ENCODE results near the gene SAC3D1. TPM values are rescaled to one million over a fixed set of nuclear protein-coding genes. Genes with fewer than 3 reads are reported as not detected.
A peak's percentile ranks its signal among the peaks of the same experiment; 100 is the strongest.

Gene SAC3D1
- total RNA-seq, 1 donor from 2014 or later: 14.4 TPM

DNA sequence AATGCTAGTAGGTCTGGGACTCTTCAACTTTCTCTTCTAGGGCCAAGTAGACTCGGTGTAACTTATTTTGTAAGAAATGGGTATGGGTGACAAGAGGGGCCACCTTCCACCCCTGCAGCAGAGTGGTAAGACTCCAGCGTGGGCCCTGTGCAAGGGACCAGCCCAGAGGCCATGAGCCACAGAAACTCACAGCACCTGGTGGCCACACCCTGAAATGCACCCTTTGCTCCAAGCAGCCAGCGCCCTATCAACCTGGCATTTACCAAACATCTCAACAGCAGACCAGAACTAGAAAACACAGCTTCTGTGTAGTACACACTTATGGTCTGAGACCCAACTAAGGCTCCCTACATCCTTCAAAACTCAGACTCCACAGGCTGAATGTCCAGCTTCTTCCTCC is 37.1 kb downstream of the SAC3D1 start:
- TF ChIP-seq CTCF (IDR thresholded peaks at IDR 0.05; ENCODE audit: partially characterized antibody, unreplicated experiment): peak; percentile 80
- no peaks in the 10 kb centered on the region for H3K36me3 Mint-ChIP-seq (ENCODE audit: unreplicated experiment)
- peaks cover 3% of the 10 kb centered on the region for H3K27me3 Mint-ChIP-seq (ENCODE audit: unreplicated experiment)
- H3K4me3 Mint-ChIP-seq (ENCODE audit: unreplicated experiment): peak overlapping the region; percentile 68
- DNase-seq: peak; percentile 76
- H3K27ac Mint-ChIP-seq (ENCODE audit: unreplicated experiment): peak overlapping the region; percentile 91
- H3K4me1 Mint-ChIP-seq (ENCODE audit: low read depth, unreplicated experiment): peaks cover 14% of the 10 kb centered on the region
- H3K9me3 Mint-ChIP-seq (ENCODE audit: unreplicated experiment): peaks cover 6% of the 10 kb centered on the region

DNA sequence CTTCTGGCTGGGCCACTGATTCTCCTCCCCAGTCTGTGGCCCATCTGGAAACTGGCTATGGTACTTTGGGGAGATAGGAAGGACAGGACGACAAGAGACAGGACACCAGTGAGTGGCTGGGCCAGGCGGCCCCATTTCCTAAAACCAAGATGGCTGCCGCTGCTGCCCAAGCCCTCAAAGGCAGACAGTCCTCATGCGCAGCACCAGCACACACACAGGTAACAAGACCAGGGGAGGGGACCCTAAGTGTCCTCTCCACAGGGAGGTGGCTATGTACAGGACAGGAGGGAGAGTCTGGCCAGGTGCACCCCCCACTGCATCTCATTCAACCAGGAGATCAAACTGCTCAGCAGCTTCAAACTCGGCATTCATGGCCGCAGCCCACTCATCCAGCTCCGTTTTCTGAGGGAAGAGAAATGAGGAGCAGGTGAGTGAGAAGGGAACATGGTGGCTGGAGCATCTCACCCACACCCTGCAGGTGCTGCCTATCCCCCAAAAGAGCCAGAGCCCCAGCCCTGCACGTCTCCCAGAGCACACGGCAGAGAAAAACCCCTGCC is 37.9 kb downstream of the SAC3D1 start:
- Mint-ChIP-seq H3K27me3 (ENCODE audit: unreplicated experiment) (peaks cover 6% of the 10 kb centered on the region), H3K36me3 (ENCODE audit: unreplicated experiment) (no peaks in the 10 kb centered on the region), H3K9me3 (ENCODE audit: unreplicated experiment) (peaks cover 7% of the 10 kb centered on the region), H3K4me3 (ENCODE audit: unreplicated experiment) (no peak overlapping the region), H3K4me1 (ENCODE audit: low read depth, unreplicated experiment) (peaks cover 14% of the 10 kb centered on the region), H3K27ac (ENCODE audit: unreplicated experiment) (peak overlapping the region; percentile 91)
- TF ChIP-seq CTCF (IDR thresholded peaks at IDR 0.05; ENCODE audit: partially characterized antibody, unreplicated experiment): no peak
- DNase-seq: no peak

DNA sequence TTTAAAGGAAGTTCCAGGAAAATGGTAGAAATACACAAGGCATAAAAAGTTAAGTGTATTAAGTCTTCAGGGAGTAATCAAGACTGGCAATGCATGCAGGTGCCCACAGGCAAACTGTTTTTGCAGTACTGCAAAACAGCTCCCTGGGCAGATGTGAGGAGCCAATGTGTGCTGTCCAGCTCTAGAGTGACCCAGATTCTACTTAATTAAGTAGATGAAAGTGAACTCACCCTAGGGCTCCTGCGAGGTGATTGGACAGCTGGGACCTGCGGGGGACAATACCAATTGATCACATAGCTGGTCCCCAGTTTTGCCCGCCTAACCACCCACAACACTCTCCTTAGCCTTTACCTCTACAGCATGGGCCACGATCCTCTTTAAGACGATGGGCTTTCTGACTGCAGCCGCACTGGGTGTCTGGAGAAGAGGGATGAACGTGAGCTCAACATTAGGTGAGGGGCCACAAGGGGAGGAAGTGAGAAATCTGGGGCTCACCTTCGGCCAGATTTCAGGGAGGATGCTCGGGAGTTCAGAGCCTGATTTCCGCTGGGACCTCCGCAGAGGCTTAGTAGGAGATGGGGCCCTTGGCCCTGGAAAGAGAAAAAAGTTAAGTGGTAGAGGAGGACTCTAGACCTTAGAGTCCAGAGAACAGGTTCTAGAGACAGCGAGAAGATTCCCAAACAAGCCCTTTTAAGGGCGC is 42.3 kb downstream of the SAC3D1 start:
- Mint-ChIP-seq H3K27ac (ENCODE audit: unreplicated experiment) (peak overlapping the region; percentile 52), H3K27me3 (ENCODE audit: unreplicated experiment) (peaks cover 5% of the 10 kb centered on the region), H3K4me3 (ENCODE audit: unreplicated experiment) (peak overlapping the region; percentile 93), H3K36me3 (ENCODE audit: unreplicated experiment) (no peaks in the 10 kb centered on the region), H3K4me1 (ENCODE audit: low read depth, unreplicated experiment) (peaks cover 9% of the 10 kb centered on the region), H3K9me3 (ENCODE audit: unreplicated experiment) (peaks cover 5% of the 10 kb centered on the region)
- no peak for DNase-seq
- TF ChIP-seq CTCF (IDR thresholded peaks at IDR 0.05; ENCODE audit: partially characterized antibody, unreplicated experiment): no peak

DNA sequence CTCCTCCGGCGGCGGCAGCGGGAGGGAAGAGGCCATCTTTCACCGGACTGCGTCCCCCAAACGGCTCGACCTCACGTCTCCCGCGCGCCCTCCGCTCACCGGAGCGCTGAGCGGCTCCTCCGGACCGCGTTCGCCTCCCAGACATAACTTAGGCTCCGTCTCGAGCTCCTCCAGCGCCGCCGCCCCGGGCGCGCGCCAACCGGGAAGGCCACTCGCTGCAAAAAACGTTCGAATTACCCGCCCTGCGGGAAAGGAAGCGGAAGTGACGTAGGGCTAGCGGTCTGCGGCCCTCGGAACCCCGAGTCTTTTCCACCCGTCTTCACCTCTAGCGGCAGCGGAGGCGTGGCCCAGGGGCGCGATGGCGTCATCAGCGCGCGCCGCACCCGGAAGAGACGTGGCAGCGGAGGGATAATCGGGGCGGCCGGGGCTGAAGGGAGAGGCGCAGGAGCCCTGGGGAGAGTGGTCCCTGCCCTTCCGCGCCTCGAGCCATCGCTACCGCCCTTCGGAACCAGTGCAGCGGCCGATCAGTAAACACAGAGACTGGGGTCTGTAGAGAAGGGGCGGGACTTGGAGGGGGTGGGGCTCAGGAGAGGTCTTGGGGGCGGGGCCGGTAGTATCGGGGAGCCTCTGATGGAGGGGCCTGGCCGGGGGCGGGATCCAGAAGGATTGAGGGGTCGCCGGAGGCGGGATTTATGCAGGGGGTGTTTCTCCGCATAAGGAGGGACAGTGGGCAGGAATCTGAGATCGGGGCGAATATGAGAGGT is 43.0 kb downstream of the SAC3D1 start, which contains the start of the genes CDCA5 and ZFPL1:
TSS of gene CDCA5 (minus strand) at position 207 of the 764 bp plus-strand sequence. CDS start at position 145, 62 bp downstream.
TSS of gene ZFPL1 (plus strand) at position 389 of the 764 bp plus-strand sequence. CDS start 477 bp downstream, outside the sequence.
- Mint-ChIP-seq H3K4me1 (ENCODE audit: low read depth, unreplicated experiment) (peaks cover 7% of the 10 kb centered on the region), H3K9me3 (ENCODE audit: unreplicated experiment) (peaks cover 5% of the 10 kb centered on the region), H3K4me3 (ENCODE audit: unreplicated experiment) (peak within 1 kb of the TSS; percentile 93), H3K27me3 (ENCODE audit: unreplicated experiment) (peaks cover 8% of the 10 kb centered on the region), H3K27ac (ENCODE audit: unreplicated experiment) (peak within 1 kb of the TSS; percentile 75), H3K36me3 (ENCODE audit: unreplicated experiment) (no peaks in the 10 kb centered on the region)
- DNase-seq: peak; percentile 97
- no peak for TF ChIP-seq CTCF (IDR thresholded peaks at IDR 0.05; ENCODE audit: partially characterized antibody, unreplicated experiment)

Measured in glutamatergic neuron (in vitro differentiated cells).